ENCODE results near the gene PNMA8A.

Gene PNMA8A

GRCh38 chr19:46513461-46514236 is 42.3 kb upstream of the PNMA8A start:
- no peaks in the 10 kb centered on the region for H3K36me3 ChIP-seq (ENCODE audit: control insufficient read depth in 4 of 4, insufficient read depth in 4 of 4, low read length in 3 of 4)
- DNase-seq = peak; percentile 72 to 86 (median 80)
- peaks cover 0 to 21% (median 0%) of the 10 kb centered on the region in 5 experiments for H3K27me3 ChIP-seq (replicated peaks in 2 of 5; ENCODE audit: control insufficient read depth in 4 of 5, insufficient read depth in 5 of 5, low read length in 4 of 5)
- ChIA-PET CTCF (interaction anchor here (0.7 to 1.7 kb wide), 12 partner anchors 9 to 167 kb away, joined by 3 to 8 read pairs (median 4); partner anchors contain the start of gene PPP5C), POLR2A (no interaction called here)
- H3K9me3 ChIP-seq (ENCODE audit: control extremely low read depth in 1 of 5, control insufficient read depth in 4 of 5, insufficient read depth in 2 of 5, low read depth in 1 of 5, low read length in 4 of 5) = peaks cover 0 to 5% (median 0%) of the 10 kb centered on the region in 5 experiments
- no peak overlapping the region for H3K27ac ChIP-seq (ENCODE audit: insufficient read depth in 1 of 2, low read depth in 1 of 2, low read length in 2 of 2, poor library complexity in 1 of 2, severe bottlenecking in 2 of 2)
- 39% methylated on average over 29 of the region's 36 CpGs for WGBS (ENCODE audit: insufficient coverage)
- no peaks in the 10 kb centered on the region for H3K4me1 ChIP-seq (ENCODE audit: control extremely low read depth in 1 of 4, control insufficient read depth in 4 of 4, insufficient read depth in 4 of 4, low read length in 3 of 4)
- no peak overlapping the region for H3K4me3 ChIP-seq (ENCODE audit: control insufficient read depth in 1 of 7, extremely low read depth in 1 of 7, insufficient read depth in 4 of 7, low read depth in 2 of 7, low read length in 6 of 7)

GRCh38 chr19:46511237-46511636 is 39.9 kb upstream of the PNMA8A start:
- Histone ChIP-seq H3K27me3 (replicated peaks in 2 of 5; ENCODE audit: control insufficient read depth in 4 of 5, insufficient read depth in 5 of 5, low read length in 4 of 5) (peaks cover 0 to 21% (median 0%) of the 10 kb centered on the region in 5 experiments), H3K36me3 (ENCODE audit: control insufficient read depth in 4 of 4, insufficient read depth in 4 of 4, low read length in 3 of 4) (no peaks in the 10 kb centered on the region), H3K4me1 (ENCODE audit: control extremely low read depth in 1 of 4, control insufficient read depth in 4 of 4, insufficient read depth in 4 of 4, low read length in 3 of 4) (no peaks in the 10 kb centered on the region), H3K4me3 (ENCODE audit: control insufficient read depth in 1 of 7, extremely low read depth in 1 of 7, insufficient read depth in 4 of 7, low read depth in 2 of 7, low read length in 6 of 7) (no peak overlapping the region), H3K9me3 (ENCODE audit: control extremely low read depth in 1 of 5, control insufficient read depth in 4 of 5, insufficient read depth in 2 of 5, low read depth in 1 of 5, low read length in 4 of 5) (peaks cover 0 to 5% (median 0%) of the 10 kb centered on the region in 5 experiments), H3K27ac (ENCODE audit: insufficient read depth in 1 of 2, low read depth in 1 of 2, low read length in 2 of 2, poor library complexity in 1 of 2, severe bottlenecking in 2 of 2) (no peak overlapping the region)
- ChIA-PET POLR2A (no interaction called here), CTCF (interaction anchor here (1.0 to 2.0 kb wide), 8 partner anchors 12 to 230 kb away, joined by 3 to 13 read pairs (median 4); no protein-coding TSS in a partner anchor)
- DNase-seq = no peak
- 100% methylated on average over 1 of the region's 4 CpGs for WGBS (ENCODE audit: insufficient coverage)

- CTCF ChIA-PET = interaction anchor here (0.6 kb wide), 1 partner anchor 300 kb away, joined by 3 read pairs; no protein-coding TSS in a partner anchor
- no peaks in the 10 kb centered on the region for H3K36me3 ChIP-seq (ENCODE audit: control insufficient read depth in 4 of 4, insufficient read depth in 4 of 4, low read length in 3 of 4)
- H3K4me3 ChIP-seq (ENCODE audit: control insufficient read depth in 1 of 7, extremely low read depth in 1 of 7, insufficient read depth in 4 of 7, low read depth in 2 of 7, low read length in 6 of 7) = no peak overlapping the region
- WGBS (ENCODE audit: insufficient coverage) = 80% methylated on average over 1 of the region's 2 CpGs
- no peak overlapping the region for H3K27ac ChIP-seq (ENCODE audit: insufficient read depth in 1 of 2, low read depth in 1 of 2, low read length in 2 of 2, poor library complexity in 1 of 2, severe bottlenecking in 2 of 2)
- H3K27me3 ChIP-seq (replicated peaks in 2 of 5; ENCODE audit: control insufficient read depth in 4 of 5, insufficient read depth in 5 of 5, low read length in 4 of 5) = peaks cover 0 to 17% (median 0%) of the 10 kb centered on the region in 5 experiments
- no peak for DNase-seq
- POLR2A ChIA-PET = interaction anchor here (0.7 kb wide), 2 partner anchors 103 to 568 kb away, joined by 3 read pairs; no protein-coding TSS in a partner anchor
- H3K9me3 ChIP-seq (ENCODE audit: control extremely low read depth in 1 of 5, control insufficient read depth in 4 of 5, insufficient read depth in 2 of 5, low read depth in 1 of 5, low read length in 4 of 5) = peaks cover 0 to 5% (median 0%) of the 10 kb centered on the region in 5 experiments
- H3K4me1 ChIP-seq (ENCODE audit: control extremely low read depth in 1 of 4, control insufficient read depth in 4 of 4, insufficient read depth in 4 of 4, low read length in 3 of 4) = no peaks in the 10 kb centered on the region
Measured at GRCh38 chr19:46508206-46508605, 36.8 kb upstream of the PNMA8A start.

GRCh38 chr19:46503848-46504453 is 32.6 kb upstream of the PNMA8A start:
- ChIA-PET CTCF (interaction anchor here (1.3 to 1.9 kb wide), 3 partner anchors 9 to 13 kb away, joined by 3 to 5 read pairs (median 4); no protein-coding TSS in a partner anchor), POLR2A (no interaction called here)
- Histone ChIP-seq H3K27ac (ENCODE audit: insufficient read depth in 1 of 2, low read depth in 1 of 2, low read length in 2 of 2, poor library complexity in 1 of 2, severe bottlenecking in 2 of 2) (no peak overlapping the region), H3K9me3 (ENCODE audit: control extremely low read depth in 1 of 5, control insufficient read depth in 4 of 5, insufficient read depth in 2 of 5, low read depth in 1 of 5, low read length in 4 of 5) (no peaks in the 10 kb centered on the region), H3K27me3 (replicated peaks in 2 of 5; ENCODE audit: control insufficient read depth in 4 of 5, insufficient read depth in 5 of 5, low read length in 4 of 5) (peaks cover 0 to 18% (median 0%) of the 10 kb centered on the region in 5 experiments), H3K36me3 (ENCODE audit: control insufficient read depth in 4 of 4, insufficient read depth in 4 of 4, low read length in 3 of 4) (no peaks in the 10 kb centered on the region), H3K4me1 (ENCODE audit: control extremely low read depth in 1 of 4, control insufficient read depth in 4 of 4, insufficient read depth in 4 of 4, low read length in 3 of 4) (no peaks in the 10 kb centered on the region), H3K4me3 (ENCODE audit: control insufficient read depth in 1 of 7, extremely low read depth in 1 of 7, insufficient read depth in 4 of 7, low read depth in 2 of 7, low read length in 6 of 7) (no peak overlapping the region)
- 80% methylated on average over 12 of the region's 17 CpGs for WGBS (ENCODE audit: insufficient coverage)
- DNase-seq = no peak

GRCh38 chr19:46502891-46503290 is 31.5 kb upstream of the PNMA8A start:
- DNase-seq = no peak
- H3K27ac ChIP-seq (ENCODE audit: insufficient read depth in 1 of 2, low read depth in 1 of 2, low read length in 2 of 2, poor library complexity in 1 of 2, severe bottlenecking in 2 of 2) = no peak overlapping the region
- no peaks in the 10 kb centered on the region for H3K9me3 ChIP-seq (ENCODE audit: control extremely low read depth in 1 of 5, control insufficient read depth in 4 of 5, insufficient read depth in 2 of 5, low read depth in 1 of 5, low read length in 4 of 5)
- no peak overlapping the region for H3K4me3 ChIP-seq (ENCODE audit: control insufficient read depth in 1 of 7, extremely low read depth in 1 of 7, insufficient read depth in 4 of 7, low read depth in 2 of 7, low read length in 6 of 7)
- POLR2A ChIA-PET = no interaction called here
- H3K27me3 ChIP-seq (replicated peaks in 2 of 5; ENCODE audit: control insufficient read depth in 4 of 5, insufficient read depth in 5 of 5, low read length in 4 of 5) = peaks cover 0 to 18% (median 0%) of the 10 kb centered on the region in 5 experiments
- 100% methylated on average over 5 of the region's 5 CpGs for WGBS (ENCODE audit: insufficient coverage)
- H3K36me3 ChIP-seq (ENCODE audit: control insufficient read depth in 4 of 4, insufficient read depth in 4 of 4, low read length in 3 of 4) = no peaks in the 10 kb centered on the region
- CTCF ChIA-PET = interaction anchor here (1.3 kb wide), 1 partner anchor 11 kb away, joined by 3 read pairs; no protein-coding TSS in a partner anchor
- H3K4me1 ChIP-seq (ENCODE audit: control extremely low read depth in 1 of 4, control insufficient read depth in 4 of 4, insufficient read depth in 4 of 4, low read length in 3 of 4) = no peaks in the 10 kb centered on the region

- Histone ChIP-seq H3K27ac (ENCODE audit: insufficient read depth in 1 of 2, low read depth in 1 of 2, low read length in 2 of 2, poor library complexity in 1 of 2, severe bottlenecking in 2 of 2) (no peak overlapping the region), H3K9me3 (ENCODE audit: control extremely low read depth in 1 of 5, control insufficient read depth in 4 of 5, insufficient read depth in 2 of 5, low read depth in 1 of 5, low read length in 4 of 5) (no peaks in the 10 kb centered on the region), H3K4me3 (ENCODE audit: control insufficient read depth in 1 of 7, extremely low read depth in 1 of 7, insufficient read depth in 4 of 7, low read depth in 2 of 7, low read length in 6 of 7) (no peak overlapping the region), H3K4me1 (ENCODE audit: control extremely low read depth in 1 of 4, control insufficient read depth in 4 of 4, insufficient read depth in 4 of 4, low read length in 3 of 4) (peaks cover 0 to 8% (median 4%) of the 10 kb centered on the region in 4 experiments), H3K27me3 (replicated peaks in 2 of 5; ENCODE audit: control insufficient read depth in 4 of 5, insufficient read depth in 5 of 5, low read length in 4 of 5) (peaks cover 6 to 34% (median 18%) of the 10 kb centered on the region in 5 experiments), H3K36me3 (ENCODE audit: control insufficient read depth in 4 of 4, insufficient read depth in 4 of 4, low read length in 3 of 4) (no peaks in the 10 kb centered on the region)
- POLR2A ChIA-PET = interaction anchor here (0.6 kb wide), 1 partner anchor 18 kb away, joined by 3 read pairs; no protein-coding TSS in a partner anchor
- CTCF ChIA-PET = interaction anchor here (0.9 to 1.5 kb wide), 3 partner anchors 12 to 14 kb away, joined by 3 to 4 read pairs (median 3); no protein-coding TSS in a partner anchor
- WGBS (ENCODE audit: insufficient coverage) = 61% methylated on average over 3 of the region's 4 CpGs
- DNase-seq = no peak
Measured at GRCh38 chr19:46499692-46500091, 28.3 kb upstream of the PNMA8A start.

Measured in common myeloid progenitor, CD34-positive (primary cell).